Measurements from ENCODE around the gene PPP1R8. TPM values are rescaled to one million over a fixed set of nuclear protein-coding genes. Genes with fewer than 3 reads are reported as not detected.

Gene PPP1R8
- total RNA-seq, 1 experiment from 2014 or later: 57.4 TPM

DNA sequence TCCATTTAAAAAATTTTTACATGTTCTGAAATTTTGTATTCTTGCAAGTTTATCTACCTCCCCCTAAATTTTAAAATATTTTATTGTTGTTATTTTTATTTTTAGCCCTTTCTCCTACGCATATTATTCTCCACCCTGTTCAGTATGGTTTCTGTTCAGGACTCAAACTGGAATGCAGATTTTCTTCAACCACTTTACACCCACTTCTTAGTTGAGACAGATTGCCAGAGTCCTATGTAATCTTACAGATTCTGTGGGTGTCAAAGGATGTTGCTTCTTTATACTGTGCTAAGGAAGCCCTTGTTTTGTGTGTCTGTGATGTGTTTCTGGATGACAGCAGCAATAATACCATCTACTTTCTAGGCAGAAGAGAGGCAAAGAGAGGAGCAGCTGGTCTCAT, 20.7 kb upstream of the PPP1R8 start:
- H3K9me2 ChIP-seq (ENCODE audit: insufficient read depth): no peaks in the 10 kb centered on the region
- intact Hi-C loops (cut with micrococcal nuclease): no loop called here
- DNase-seq (ENCODE audit: low read depth, low spot score) (no peak), ATAC-seq (no peak)
- no peak overlapping the region for H3K27ac ChIP-seq (ENCODE audit: low read depth, low read length)
- no peak overlapping the region for H3K4me3 ChIP-seq (replicated peaks in 1 of 2; ENCODE audit: low read depth in 1 of 2, low read length in 2 of 2)
- TF ChIP-seq YY1 (IDR thresholded peaks at IDR 0.05; ENCODE audit: extremely low read depth, insufficient replicate concordance, low read depth, low read length) (no peak), ZFX (IDR thresholded peaks at IDR 0.05) (no peak), POLR2AphosphoS5 (IDR thresholded peaks at IDR 0.05; ENCODE audit: low read depth, low read length) (no peak), ELF1 (IDR thresholded peaks at IDR 0.05; ENCODE audit: borderline replicate concordance, low read depth) (no peak), SRF (IDR thresholded peaks at IDR 0.05; ENCODE audit: low read depth) (no peak), SP1 (IDR thresholded peaks at IDR 0.05; ENCODE audit: low read depth) (no peak), EZH2 (IDR thresholded peaks at IDR 0.05) (no peak), JUND (IDR thresholded peaks at IDR 0.05) (no peak), CEBPB (IDR thresholded peaks at IDR 0.05; ENCODE audit: low read depth) (no peak), EGR1 (IDR thresholded peaks at IDR 0.05; ENCODE audit: low read depth) (no peak), ZNF274 (IDR thresholded peaks at IDR 0.05; ENCODE audit: low read depth, low read length) (no peak), RAD21 (IDR thresholded peaks at IDR 0.05; ENCODE audit: low read depth) (no peak), TCF7L2 (IDR thresholded peaks at IDR 0.05; ENCODE audit: borderline replicate concordance, extremely low read depth, insufficient read depth, insufficient read length) (no peak), POLR2A (IDR thresholded peaks at IDR 0.05; ENCODE audit: borderline replicate concordance, extremely low read depth, insufficient read depth, insufficient read length) (no peak), SIN3A (IDR thresholded peaks at IDR 0.05; ENCODE audit: low read depth) (no peak)
- TF ChIP-seq, protein P1, sequence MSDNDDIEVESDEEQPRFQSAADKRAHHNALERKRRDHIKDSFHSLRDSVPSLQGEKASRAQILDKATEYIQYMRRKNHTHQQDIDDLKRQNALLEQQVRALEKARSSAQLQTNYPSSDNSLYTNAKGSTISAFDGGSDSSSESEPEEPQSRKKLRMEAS (IDR thresholded peaks at IDR 0.05): no peak
- TF ChIP-seq, protein P2, sequence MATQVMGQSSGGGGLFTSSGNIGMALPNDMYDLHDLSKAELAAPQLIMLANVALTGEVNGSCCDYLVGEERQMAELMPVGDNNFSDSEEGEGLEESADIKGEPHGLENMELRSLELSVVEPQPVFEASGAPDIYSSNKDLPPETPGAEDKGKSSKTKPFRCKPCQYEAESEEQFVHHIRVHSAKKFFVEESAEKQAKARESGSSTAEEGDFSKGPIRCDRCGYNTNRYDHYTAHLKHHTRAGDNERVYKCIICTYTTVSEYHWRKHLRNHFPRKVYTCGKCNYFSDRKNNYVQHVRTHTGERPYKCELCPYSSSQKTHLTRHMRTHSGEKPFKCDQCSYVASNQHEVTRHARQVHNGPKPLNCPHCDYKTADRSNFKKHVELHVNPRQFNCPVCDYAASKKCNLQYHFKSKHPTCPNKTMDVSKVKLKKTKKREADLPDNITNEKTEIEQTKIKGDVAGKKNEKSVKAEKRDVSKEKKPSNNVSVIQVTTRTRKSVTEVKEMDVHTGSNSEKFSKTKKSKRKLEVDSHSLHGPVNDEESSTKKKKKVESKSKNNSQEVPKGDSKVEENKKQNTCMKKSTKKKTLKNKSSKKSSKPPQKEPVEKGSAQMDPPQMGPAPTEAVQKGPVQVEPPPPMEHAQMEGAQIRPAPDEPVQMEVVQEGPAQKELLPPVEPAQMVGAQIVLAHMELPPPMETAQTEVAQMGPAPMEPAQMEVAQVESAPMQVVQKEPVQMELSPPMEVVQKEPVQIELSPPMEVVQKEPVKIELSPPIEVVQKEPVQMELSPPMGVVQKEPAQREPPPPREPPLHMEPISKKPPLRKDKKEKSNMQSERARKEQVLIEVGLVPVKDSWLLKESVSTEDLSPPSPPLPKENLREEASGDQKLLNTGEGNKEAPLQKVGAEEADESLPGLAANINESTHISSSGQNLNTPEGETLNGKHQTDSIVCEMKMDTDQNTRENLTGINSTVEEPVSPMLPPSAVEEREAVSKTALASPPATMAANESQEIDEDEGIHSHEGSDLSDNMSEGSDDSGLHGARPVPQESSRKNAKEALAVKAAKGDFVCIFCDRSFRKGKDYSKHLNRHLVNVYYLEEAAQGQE (IDR thresholded peaks at IDR 0.05; ENCODE audit: low read depth): no peak
- TF ChIP-seq, protein P3, sequence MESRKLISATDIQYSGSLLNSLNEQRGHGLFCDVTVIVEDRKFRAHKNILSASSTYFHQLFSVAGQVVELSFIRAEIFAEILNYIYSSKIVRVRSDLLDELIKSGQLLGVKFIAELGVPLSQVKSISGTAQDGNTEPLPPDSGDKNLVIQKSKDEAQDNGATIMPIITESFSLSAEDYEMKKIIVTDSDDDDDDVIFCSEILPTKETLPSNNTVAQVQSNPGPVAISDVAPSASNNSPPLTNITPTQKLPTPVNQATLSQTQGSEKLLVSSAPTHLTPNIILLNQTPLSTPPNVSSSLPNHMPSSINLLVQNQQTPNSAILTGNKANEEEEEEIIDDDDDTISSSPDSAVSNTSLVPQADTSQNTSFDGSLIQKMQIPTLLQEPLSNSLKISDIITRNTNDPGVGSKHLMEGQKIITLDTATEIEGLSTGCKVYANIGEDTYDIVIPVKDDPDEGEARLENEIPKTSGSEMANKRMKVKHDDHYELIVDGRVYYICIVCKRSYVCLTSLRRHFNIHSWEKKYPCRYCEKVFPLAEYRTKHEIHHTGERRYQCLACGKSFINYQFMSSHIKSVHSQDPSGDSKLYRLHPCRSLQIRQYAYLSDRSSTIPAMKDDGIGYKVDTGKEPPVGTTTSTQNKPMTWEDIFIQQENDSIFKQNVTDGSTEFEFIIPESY (IDR thresholded peaks at IDR 0.05; ENCODE audit: extremely low read depth, insufficient replicate concordance, low read length): no peak
- H3K9me3 ChIP-seq (ENCODE audit: control insufficient read depth in 1 of 2, insufficient read depth in 1 of 2, low read depth in 1 of 2, low read length in 2 of 2): no peaks in the 10 kb centered on the region
- POLR2A ChIA-PET: no interaction called here
- H3K9ac ChIP-seq (ENCODE audit: low read length): no peak overlapping the region
- CTCF ChIA-PET: no interaction called here
- no peaks in the 10 kb centered on the region for H4K20me1 ChIP-seq (ENCODE audit: insufficient read depth)
- no TSS peak for BruUV-seq (replicated peaks)
- H3K4me2 ChIP-seq (ENCODE audit: low read length): no peak overlapping the region
- H2AFZ ChIP-seq (ENCODE audit: low read depth, low read length, poor library complexity, severe bottlenecking): no peak overlapping the region
- no peaks in the 10 kb centered on the region for H3K4me1 ChIP-seq (ENCODE audit: control insufficient read depth in 1 of 2, insufficient read depth in 2 of 2, low read length in 2 of 2)
- H3K79me2 ChIP-seq (ENCODE audit: insufficient read depth, low read length): no peaks in the 10 kb centered on the region
- peaks cover 0 to 4% of the 10 kb centered on the region in 2 experiments; a peak in 1 of 4 replicates for H3K36me3 ChIP-seq (ENCODE audit: control insufficient read depth in 1 of 2, insufficient read depth in 2 of 2, low read length in 2 of 2)
- H3K27me3 ChIP-seq (ENCODE audit: insufficient read depth, low read length): no peaks in the 10 kb centered on the region
- RAD21 ChIA-PET (ENCODE audit: low non-redundant PET in 1 of 2, low total read pairs in 2 of 2, uncharacterized antibody in 2 of 2, unreplicated experiment in 2 of 2): no interaction called here
